ENCODE results near the gene ASTE1.
"Not testable (repeated sequence)": the region's sequence is repeated elsewhere in the genome, so short reads cannot be mapped to it uniquely, and the experiment has no call there.

Gene ASTE1

GRCh38 chr3:131008326-131008725, 18.3 kb downstream of the ASTE1 start:
- no peak for DNase-seq

- DNase-seq = no peak
Observed at GRCh38 chr3:131007782-131008181, 18.8 kb downstream of the ASTE1 start.

DNA sequence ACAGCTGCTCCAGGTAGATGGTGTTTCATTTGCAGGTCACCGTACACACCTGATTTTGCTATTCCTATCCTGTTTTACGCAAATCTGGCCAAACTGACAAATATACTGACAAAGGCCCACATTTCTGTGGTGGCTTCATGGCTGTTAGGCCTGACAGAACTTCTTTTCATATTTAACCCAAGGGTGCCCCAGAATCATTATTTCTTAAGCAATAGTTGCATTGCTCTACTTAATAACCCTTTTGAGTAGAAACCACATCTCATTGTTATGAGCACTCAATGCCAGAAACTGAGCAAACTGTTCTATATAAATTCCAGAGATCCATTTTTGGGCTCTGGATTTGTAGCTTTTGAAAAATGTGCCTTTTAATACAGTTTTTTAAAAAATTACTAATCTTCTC, 19.4 kb downstream of the ASTE1 start:
- DNase-seq = no peak

DNA sequence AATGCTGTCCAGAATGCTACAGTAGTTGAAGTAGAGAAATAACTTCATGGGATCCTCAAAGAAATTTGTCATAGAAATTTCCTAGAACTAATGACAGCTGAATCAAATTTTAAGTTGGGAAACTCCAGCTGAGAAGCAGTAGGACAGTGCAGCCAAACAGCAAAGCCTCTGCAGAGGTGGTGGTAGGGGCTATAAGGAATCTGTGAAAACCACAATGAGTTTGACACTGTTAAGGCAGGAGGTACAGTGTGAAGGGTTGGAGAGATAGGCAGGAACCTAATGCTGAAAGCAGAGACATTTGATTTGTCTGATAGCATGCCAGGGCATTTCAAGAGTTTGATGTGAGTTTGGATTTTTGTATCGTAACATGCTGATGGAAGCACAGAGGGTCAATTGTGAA, 22.0 kb downstream of the ASTE1 start:
- DNase-seq = no peak

GRCh38 chr3:131001071-131001470, 25.6 kb downstream of the ASTE1 start:
- DNase-seq = no peak

- DNase-seq = no peak
Observed at GRCh38 chr3:130997289-130997688, 29.3 kb downstream of the ASTE1 start.

- DNase-seq = no peak
Observed at GRCh38 chr3:130992344-130992743, 34.3 kb downstream of the ASTE1 start.

- DNase-seq = no peak
Observed at GRCh38 chr3:130991126-130991525, 35.5 kb downstream of the ASTE1 start.

DNA sequence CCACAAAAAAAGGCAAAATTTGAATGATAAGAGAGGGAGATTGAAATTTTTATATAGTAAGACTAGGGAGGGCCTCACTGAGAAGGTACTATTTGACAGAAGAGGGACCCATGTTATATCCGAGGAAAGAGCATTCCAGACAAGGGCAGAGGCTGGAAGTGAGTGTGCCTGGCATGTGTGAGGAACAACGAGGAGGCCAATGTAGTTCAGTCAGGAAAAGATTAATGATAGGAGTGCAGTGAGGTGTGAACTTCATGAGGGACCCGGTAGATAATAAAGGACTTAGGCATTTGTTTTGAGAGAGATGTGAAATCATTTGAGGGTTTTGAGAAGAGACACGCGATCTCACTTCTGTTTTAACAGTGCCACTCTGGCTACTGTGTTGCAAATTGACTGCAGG, 36.3 kb downstream of the ASTE1 start:
- DNase-seq = no peak

GRCh38 chr3:130981469-130981868, 45.2 kb downstream of the ASTE1 start:
- no peak for DNase-seq

DNA sequence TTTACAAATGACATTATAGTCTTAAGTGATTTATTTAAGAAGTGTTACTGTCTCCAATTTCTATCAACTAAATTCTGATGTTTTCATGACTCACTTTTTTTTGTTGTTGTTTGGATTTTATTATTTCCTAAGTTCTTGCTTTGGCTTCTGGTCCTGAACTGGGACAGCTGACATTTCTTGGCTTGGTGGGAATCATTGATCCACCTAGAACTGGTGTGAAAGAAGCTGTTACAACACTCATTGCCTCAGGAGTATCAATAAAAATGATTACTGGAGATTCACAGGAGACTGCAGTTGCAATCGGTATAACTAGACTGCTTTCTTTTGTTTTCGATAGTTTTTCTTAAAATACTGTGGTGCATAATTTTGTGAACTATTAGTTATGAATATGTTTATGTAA, 47.5 kb downstream of the ASTE1 start:
- DNase-seq = no peak

- DNase-seq = no peak
Observed at GRCh38 chr3:130976706-130977105, 49.9 kb downstream of the ASTE1 start.

- DNase-seq = no peak
Observed at GRCh38 chr3:130975251-130975650, 51.4 kb downstream of the ASTE1 start.

- no peak for DNase-seq
Observed at GRCh38 chr3:130974201-130974600, 52.4 kb downstream of the ASTE1 start.

DNA sequence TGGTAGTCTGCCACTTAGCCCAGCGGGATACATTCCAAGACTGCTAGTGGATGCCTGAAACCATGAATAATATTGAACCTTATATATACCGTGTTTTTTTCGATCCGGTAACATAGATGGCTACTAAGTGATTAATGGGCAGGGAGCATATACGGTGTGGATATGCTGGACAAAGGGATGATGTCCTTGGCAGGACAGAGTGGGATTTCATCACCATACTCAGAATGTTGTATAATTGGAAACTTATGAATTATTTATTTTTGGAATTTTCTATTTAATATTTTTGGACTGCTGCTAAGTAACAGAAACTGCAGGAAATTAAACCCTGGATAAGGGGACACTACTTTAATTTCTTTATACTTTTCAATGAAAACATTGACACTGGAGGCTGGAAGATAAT, 53.2 kb downstream of the ASTE1 start:
- DNase-seq = no peak

DNA sequence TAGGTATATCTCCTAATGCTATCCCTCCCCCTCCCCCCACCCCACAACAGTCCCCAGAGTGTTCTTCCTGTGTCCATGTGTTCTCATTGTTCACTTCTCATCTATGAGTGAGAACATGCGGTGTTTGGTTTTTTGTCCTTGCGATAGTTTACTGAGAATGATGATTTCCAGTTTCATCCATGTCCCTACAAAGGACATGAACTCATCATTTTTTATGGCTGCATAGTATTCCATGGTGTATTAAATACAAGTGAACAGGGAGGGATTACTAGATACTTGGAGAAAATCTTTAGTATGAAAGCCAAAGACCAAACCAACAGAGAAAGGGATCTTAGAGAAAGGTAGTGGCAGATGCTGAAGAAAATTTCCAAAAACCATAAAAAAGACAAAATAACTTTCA, 54.0 kb downstream of the ASTE1 start:
- DNase-seq = not testable (repeated sequence)

DNA sequence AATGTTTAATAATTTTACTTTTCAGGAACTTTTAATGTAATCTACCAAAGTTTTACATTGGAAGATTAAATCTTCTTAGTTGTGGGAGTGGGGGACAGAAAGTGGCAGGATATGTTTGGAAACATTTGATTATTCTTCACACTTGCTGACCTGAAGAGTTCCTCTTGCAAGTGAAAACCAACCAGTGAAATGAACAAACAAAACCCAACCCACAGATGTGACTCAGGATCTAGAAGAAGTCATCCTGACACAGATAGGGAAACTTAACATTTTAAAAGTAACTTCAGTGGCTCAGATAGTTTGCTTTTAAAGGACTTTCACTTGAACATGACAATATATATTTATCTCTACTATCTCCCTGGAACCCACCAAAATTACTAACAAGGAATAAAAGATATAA, 55.4 kb downstream of the ASTE1 start:
- DNase-seq = no peak

DNA sequence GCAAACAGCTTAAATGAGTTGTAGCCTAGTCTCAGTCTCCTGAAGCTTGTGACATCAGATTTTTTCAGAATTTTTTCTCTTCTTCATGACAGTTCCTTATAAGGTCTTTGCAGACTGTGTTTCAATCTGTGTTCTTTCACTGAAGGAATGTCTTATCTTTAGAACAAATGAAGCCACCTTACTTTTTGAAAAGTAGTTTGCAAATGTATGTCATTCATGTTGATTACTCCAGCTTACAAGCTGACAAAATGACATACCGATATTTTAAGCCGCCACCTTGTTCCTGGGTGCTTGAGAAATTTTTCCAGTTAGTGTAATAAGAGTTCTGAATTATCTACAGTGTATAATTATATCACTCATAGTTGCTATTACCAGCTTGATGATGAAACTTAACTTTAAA, 57.0 kb downstream of the ASTE1 start:
- DNase-seq = no peak

GRCh38 chr3:130968221-130968620, 58.4 kb downstream of the ASTE1 start:
- no peak for DNase-seq

GRCh38 chr3:130967281-130967680, 59.3 kb downstream of the ASTE1 start:
- no peak for DNase-seq

GRCh38 chr3:130963878-130964277, 62.7 kb downstream of the ASTE1 start:
- no peak for DNase-seq

Measured in NCI-H510A (cell line).